ENCODE results near the gene KLRF1. TPM values are rescaled to one million over a fixed set of nuclear protein-coding genes. Genes with fewer than 3 reads are reported as not detected.

KLRF1 gene
- polyA plus RNA-seq, 1 of the 3 experiments (the other 2 are of a cell fraction) = not detected

- no peaks in the 10 kb centered on the region for H3F3A ChIP-seq (replicated peaks; ENCODE audit: insufficient read depth)
- H4K20me1 ChIP-seq (ENCODE audit: insufficient read depth) = no peaks in the 10 kb centered on the region
- peaks cover 13% of the 10 kb centered on the region; the same call in 1 of the 2 replicates for H3K27me3 ChIP-seq (ENCODE audit: insufficient read depth)
- no peaks in the 10 kb centered on the region for H3K79me2 ChIP-seq (ENCODE audit: insufficient read depth)
- DNase-seq = no peak
- 38% methylated on average over 3 of the region's 3 CpGs for WGBS (ENCODE audit: low lambda C conversion rate)
- H3K36me3 ChIP-seq (replicated peaks in 1 of 2; ENCODE audit: control insufficient read depth in 1 of 2, insufficient read depth in 2 of 2, low read length in 1 of 2) = no peaks in the 10 kb centered on the region
- H3K4me1 ChIP-seq (ENCODE audit: control insufficient read depth in 1 of 2, insufficient read depth in 2 of 2, low read depth in 1 of 2, low read length in 1 of 2) = no peaks in the 10 kb centered on the region
- no peak within 1 kb of the TSS for H3K4me2 ChIP-seq
- no peak within 1 kb of the TSS for H3K9ac ChIP-seq
- no peak within 1 kb of the TSS for H3K4me3 ChIP-seq (ENCODE audit: low read depth in 2 of 2, low read length in 1 of 2)
- ChIA-PET POLR2A (no interaction called here), CTCF (no interaction called here)
- H3K9me2 ChIP-seq = no peaks in the 10 kb centered on the region
- TF ChIP-seq POLR2AphosphoS5 (IDR thresholded peaks at IDR 0.05; ENCODE audit: low read depth, low read length) = no peak
- no peak for TF ChIP-seq FOXM1 (IDR thresholded peaks at IDR 0.05; ENCODE audit: low read depth)
- TF ChIP-seq FOSL2 (IDR thresholded peaks at IDR 0.05; ENCODE audit: borderline replicate concordance, low read depth) = no peak
- no peak for TF ChIP-seq SMC3 (IDR thresholded peaks at IDR 0.05; ENCODE audit: low read depth, low read length)
- TF ChIP-seq FOXJ3 (CRISPR knock-in tag; IDR thresholded peaks at IDR 0.05) = no peak
- no peak for TF ChIP-seq USF1 (IDR thresholded peaks at IDR 0.05; ENCODE audit: borderline replicate concordance, low read depth)
- no peak for TF ChIP-seq GATA2 (CRISPR knock-in tag; IDR thresholded peaks at IDR 0.05)
- no peak for TF ChIP-seq SIN3A (IDR thresholded peaks at IDR 0.05; ENCODE audit: borderline replicate concordance, low read depth, low read length)
- TF ChIP-seq RXRA (IDR thresholded peaks at IDR 0.05; ENCODE audit: borderline replicate concordance, low read depth) = no peak
- H2AFZ ChIP-seq (ENCODE audit: low read depth) = no peak within 1 kb of the TSS
- H3K9me3 ChIP-seq = no peaks in the 10 kb centered on the region
- no peak within 1 kb of the TSS for H3K27ac ChIP-seq (ENCODE audit: low read depth in 2 of 2, low read length in 1 of 2)
Measured at GRCh38 chr12:9881246-9881645, 54.0 kb downstream of the KLRF1 start, which contains the start of gene KLRF2. TSS of gene KLRF2 (plus strand) at chr12:9881489. CDS start at chr12:9881596, 107 bp downstream.

GRCh38 chr12:9881988-9882387 lies 54.7 kb downstream of the KLRF1 start:
- Histone ChIP-seq H3K4me1 (ENCODE audit: control insufficient read depth in 1 of 2, insufficient read depth in 2 of 2, low read depth in 1 of 2, low read length in 1 of 2) (no peaks in the 10 kb centered on the region), H3K4me3 (ENCODE audit: low read depth in 2 of 2, low read length in 1 of 2) (no peak overlapping the region), H3F3A (replicated peaks; ENCODE audit: insufficient read depth) (no peaks in the 10 kb centered on the region), H3K4me2 (no peak overlapping the region), H3K27ac (ENCODE audit: low read depth in 2 of 2, low read length in 1 of 2) (no peak overlapping the region), H3K9me3 (no peaks in the 10 kb centered on the region), H3K27me3 (ENCODE audit: insufficient read depth) (peaks cover 13% of the 10 kb centered on the region; the same call in 1 of the 2 replicates), H3K9ac (no peak overlapping the region), H3K79me2 (ENCODE audit: insufficient read depth) (no peaks in the 10 kb centered on the region), H3K36me3 (replicated peaks in 1 of 2; ENCODE audit: control insufficient read depth in 1 of 2, insufficient read depth in 2 of 2, low read length in 1 of 2) (no peaks in the 10 kb centered on the region), H3K9me2 (no peaks in the 10 kb centered on the region), H2AFZ (ENCODE audit: low read depth) (no peak overlapping the region), H4K20me1 (ENCODE audit: insufficient read depth) (no peaks in the 10 kb centered on the region)
- CTCF ChIA-PET = no interaction called here
- 19% methylated on average over 5 of the region's 5 CpGs for WGBS (ENCODE audit: low lambda C conversion rate)
- no peak for TF ChIP-seq FOXM1 (IDR thresholded peaks at IDR 0.05; ENCODE audit: low read depth)
- POLR2A ChIA-PET = no interaction called here
- DNase-seq = no peak

GRCh38 chr12:9883175-9883574 lies 55.9 kb downstream of the KLRF1 start:
- H3K4me2 ChIP-seq = no peak overlapping the region
- no peaks in the 10 kb centered on the region for H3K79me2 ChIP-seq (ENCODE audit: insufficient read depth)
- H3K9me3 ChIP-seq = no peaks in the 10 kb centered on the region
- no peak overlapping the region for H3K9ac ChIP-seq
- no peak for DNase-seq
- no peak for TF ChIP-seq IRF3 (IDR thresholded peaks at IDR 0.05; ENCODE audit: low read depth, low read length)
- ChIA-PET CTCF (no interaction called here), POLR2A (no interaction called here)
- H3K27ac ChIP-seq (ENCODE audit: low read depth in 2 of 2, low read length in 1 of 2) = no peak overlapping the region
- H3K4me1 ChIP-seq (ENCODE audit: control insufficient read depth in 1 of 2, insufficient read depth in 2 of 2, low read depth in 1 of 2, low read length in 1 of 2) = no peaks in the 10 kb centered on the region
- peaks cover 13% of the 10 kb centered on the region; the same call in 1 of the 2 replicates for H3K27me3 ChIP-seq (ENCODE audit: insufficient read depth)
- H3K9me2 ChIP-seq = no peaks in the 10 kb centered on the region
- H4K20me1 ChIP-seq (ENCODE audit: insufficient read depth) = no peaks in the 10 kb centered on the region
- no peaks in the 10 kb centered on the region for H3F3A ChIP-seq (replicated peaks; ENCODE audit: insufficient read depth)
- H3K4me3 ChIP-seq (ENCODE audit: low read depth in 2 of 2, low read length in 1 of 2) = no peak overlapping the region
- H3K36me3 ChIP-seq (replicated peaks in 1 of 2; ENCODE audit: control insufficient read depth in 1 of 2, insufficient read depth in 2 of 2, low read length in 1 of 2) = no peaks in the 10 kb centered on the region
- H2AFZ ChIP-seq (ENCODE audit: low read depth) = no peak overlapping the region
